CD14-positive monocyte (primary cell): ENCODE results near the gene OR2V1. TPM values are rescaled to one million over a fixed set of nuclear protein-coding genes. Genes with fewer than 3 reads are reported as not detected.
"Not testable (repeated sequence)": the region's sequence is repeated elsewhere in the genome, so short reads cannot be mapped to it uniquely, and the experiment has no call there.

Experiments used
- DNase-seq, 3 donors: peaks; one replicate each; pipeline ENCODE4 v3.0.0-alpha.2; 2011 to 2022
- H2AFZ ChIP-seq: 2 replicates; pipeline ENCODE4 v1.6.0; 2012; ENCODE audit warnings: mild to moderate bottlenecking, low read depth, low read length, inconsistent platforms; ENCODE audit not compliant: insufficient read depth, poor library complexity, severe bottlenecking
- H3K27ac ChIP-seq, 2 donors: 1 replicate in 1 of 2; 2 replicates in 1 of 2; pipeline ENCODE4 v1.5.1; 2012 to 2013; ENCODE audit warnings: low read length in 2 of 2, control low read depth in 1 of 2, inconsistent platforms in 1 of 2, low read depth in 1 of 2, mild to moderate bottlenecking in 1 of 2
- H3K27me3 ChIP-seq, 2 donors: one replicate each; pipeline versions ENCODE4 v1.6.0 to v1.6.1; 2011 to 2013; ENCODE audit warnings: low read length in 2 of 2; ENCODE audit not compliant: control insufficient read depth in 2 of 2, insufficient read depth in 2 of 2
- H3K36me3 ChIP-seq, 2 donors: replicated peaks in 1 of 2; 1 replicate in 1 of 2; 2 replicates in 1 of 2; pipeline versions ENCODE4 v1.5.1 to v1.6.1; 2012 to 2013; ENCODE audit warnings: low read length in 2 of 2, control low read depth in 1 of 2, inconsistent platforms in 1 of 2, mild to moderate bottlenecking in 1 of 2; ENCODE audit not compliant: insufficient read depth in 2 of 2, control insufficient read depth in 1 of 2
- H3K4me1 ChIP-seq, 2 donors: 1 replicate in 1 of 2; 2 replicates in 1 of 2; pipeline versions ENCODE4 v1.5.1 to v1.6.1; 2012 to 2013; ENCODE audit warnings: low read length in 2 of 2, control low read depth in 1 of 2, inconsistent platforms in 1 of 2, mild to moderate bottlenecking in 1 of 2, moderate library complexity in 1 of 2; ENCODE audit not compliant: insufficient read depth in 2 of 2, control insufficient read depth in 1 of 2
- H3K4me2 ChIP-seq: replicated peaks from 2 replicates; pipeline ENCODE3; 2012; ENCODE audit warnings: low read length, moderate library complexity, mild to moderate bottlenecking; ENCODE audit not compliant: poor library complexity, severe bottlenecking; ENCODE audit errors: extremely low read depth
- H3K4me3 ChIP-seq, 3 experiments: fragments of 200-600 bp in 1 of 3; sonication (generic) in 1 of 3; replicated peaks in 1 of 3; 1 replicate in 2 of 3; 2 replicates in 1 of 3; pipeline ENCODE4 v1.5.1; 2011 to 2013; ENCODE audit warnings: low read length in 3 of 3, mild to moderate bottlenecking in 3 of 3, control low read depth in 2 of 3, low read depth in 2 of 3, inconsistent platforms in 1 of 3, moderate library complexity in 1 of 3
- H3K79me2 ChIP-seq: 2 replicates; pipeline ENCODE4 v1.6.0; 2012; ENCODE audit warnings: mild to moderate bottlenecking, control low read depth, inconsistent platforms, low read length, moderate library complexity; ENCODE audit not compliant: insufficient read depth
- H3K9ac ChIP-seq: 2 replicates; pipeline ENCODE4 v1.6.0; 2017; ENCODE audit warnings: low read length, mild to moderate bottlenecking; ENCODE audit not compliant: insufficient read depth, poor library complexity, severe bottlenecking
- H3K9me3 ChIP-seq, 2 donors: replicated peaks in 1 of 2; 1 replicate in 1 of 2; 2 replicates in 1 of 2; pipeline versions ENCODE4 v1.5.1 to v1.6.1; 2012 to 2013; ENCODE audit warnings: low read length in 2 of 2, control low read depth in 1 of 2; ENCODE audit not compliant: control insufficient read depth in 1 of 2, insufficient read depth in 1 of 2
- H4K20me1 ChIP-seq: 2 replicates; pipeline ENCODE4 v1.6.0; 2012; ENCODE audit warnings: mild to moderate bottlenecking, low read length, control low read depth, moderate library complexity; ENCODE audit not compliant: insufficient read depth
- H3K27ac Mint-ChIP-seq, 7 donors: one replicate each; pipeline ENCODE4 v1.8.0; 2020; ENCODE audit warnings: mild to moderate bottlenecking in 7 of 7, mixed read lengths in 7 of 7, moderate library complexity in 6 of 7, inconsistent platforms in 2 of 7
- H3K27me3 Mint-ChIP-seq, 3 donors: one replicate each; pipeline ENCODE4 v1.8.0; 2021 to 2022; ENCODE audit warnings: low read depth in 3 of 3, mild to moderate bottlenecking in 3 of 3, mixed read lengths in 3 of 3, moderate library complexity in 3 of 3, inconsistent platforms in 1 of 3
- H3K36me3 Mint-ChIP-seq, 2 donors: one replicate each; pipeline ENCODE4 v1.8.0; 2020; ENCODE audit warnings: mixed read lengths in 2 of 2, inconsistent platforms in 1 of 2, mild to moderate bottlenecking in 1 of 2
- H3K4me1 Mint-ChIP-seq: one replicate; pipeline ENCODE4 v1.8.0; 2020; ENCODE audit warnings: mild to moderate bottlenecking, mixed read lengths
- H3K4me3 Mint-ChIP-seq, 2 donors: one replicate each; pipeline ENCODE4 v1.8.0; 2020; ENCODE audit warnings: mild to moderate bottlenecking in 2 of 2, mixed read lengths in 2 of 2, moderate library complexity in 1 of 2
- H3K9me3 Mint-ChIP-seq, 7 donors: one replicate each; pipeline ENCODE4 v1.8.0; 2020 to 2022; ENCODE audit warnings: mixed read lengths in 7 of 7, mild to moderate bottlenecking in 6 of 7, moderate library complexity in 6 of 7, inconsistent platforms in 2 of 7
- CTCF ChIP-seq: fragments of 200-600 bp; IDR thresholded peaks from one replicate; pipeline ENCODE4 v1.8.0; 2022; ENCODE audit warnings: antibody characterized with exemption, mild to moderate bottlenecking
- WGBS: methylation state at CpG from one replicate; pipeline ENCODE4 v1.1.5; 2013; ENCODE audit warnings: missing lambda C conversion rate; ENCODE audit not compliant: insufficient coverage; 5-methylcytosine and 5-hydroxymethylcytosine counted together
- intact Hi-C, 2 donors: fragments of 100-400 bp; cut with micrococcal nuclease; formaldehyde crosslinking; loops; one replicate each; pipeline versions ENCODE4 v1.15.0 to v1.15.1; 2023
- polyA minus RNA-seq: library from RNA; depleted of rRNA, polyadenylated mRNA; stranded (reverse); fragments of >200 nt; gene quantifications from 2 replicates; pipeline ENCODE4 v1.2.3, GENCODE V29; 2012
- polyA plus RNA-seq, 3 donors: library from polyadenylated mRNA; depleted of rRNA in 1 of 3; unstranded in 2 of 3; stranded (reverse) in 1 of 3; fragments of 300-500 nt in 2 of 3; fragments of >200 nt in 1 of 3; fragmentation: Illumina TruSeq in 2 of 3; gene quantifications; 1 replicate in 2 of 3; 2 replicates in 1 of 3; pipeline ENCODE4 v1.2.3, GENCODE V29; 2012 to 2021
- total RNA-seq, 12 experiments: library from RNA in 1 of 12; stranded (reverse) in 1 of 12; fragments of 120-200 nt in 1 of 12; gene quantifications; one replicate each; pipeline ENCODE4 v1.2.4 and lab custom pipeline; 2013 to 2026; ENCODE audit warnings: mixed read lengths in 6 of 12, inconsistent platforms in 1 of 12

The OR2V1 gene
- total RNA-seq (2013): not detected
- not detected for polyA plus RNA-seq
- polyA minus RNA-seq: not detected in 2 replicates
- total RNA-seq (lab: John Stamatoyannopoulos, UW): 0 to 0.81 (median 0) reads per million in 11 experiments

GRCh38 chr5:181130832-181131496 is at the start of gene OR2V1:
TSS of gene OR2V1 (minus strand) at chr5:181131169. CDS start at chr5:181125304, 5,865 bp downstream.
- Histone ChIP-seq H3K4me2 (no peak within 1 kb of the TSS), H2AFZ (no peak within 1 kb of the TSS), H4K20me1 (no peaks in the 10 kb centered on the region), H3K4me1 (peaks cover 0 to 4% of the 10 kb centered on the region in 2 donors), H3K27ac (no peak within 1 kb of the TSS), H3K9ac (no peak within 1 kb of the TSS), H3K4me3 (no peak within 1 kb of the TSS), H3K9me3 (no peaks in the 10 kb centered on the region), H3K79me2 (no peaks in the 10 kb centered on the region), H3K27me3 (peaks cover 0 to 5% of the 10 kb centered on the region in 2 donors), H3K36me3 (no peaks in the 10 kb centered on the region)
- no peak within 1 kb of the TSS for H3K27ac Mint-ChIP-seq
- intact Hi-C loops: no loop called here
- 82% methylated on average over 12 of the region's 14 CpGs for WGBS
- H3K4me1 Mint-ChIP-seq: peaks cover 7% of the 10 kb centered on the region
- peak within 1 kb of the TSS in 1 of 2 donors; percentile 8 for H3K4me3 Mint-ChIP-seq
- H3K36me3 Mint-ChIP-seq: no peaks in the 10 kb centered on the region
- no peak for DNase-seq
- H3K27me3 Mint-ChIP-seq: peaks cover 20 to 44% (median 33%) of the 10 kb centered on the region in 3 donors
- TF ChIP-seq CTCF: no peak
- H3K9me3 Mint-ChIP-seq: peaks cover 0 to 4% (median 1%) of the 10 kb centered on the region in 7 donors

GRCh38 chr5:181177559-181177958 is 46.6 kb upstream of the OR2V1 start:
- H3K4me3 ChIP-seq, H3K79me2 ChIP-seq, H3K4me2 ChIP-seq, H3K9me3 ChIP-seq, DNase-seq, H2AFZ ChIP-seq, H3K9ac ChIP-seq, H3K27ac ChIP-seq, H3K4me3 Mint-ChIP-seq, H3K36me3 ChIP-seq, H4K20me1 ChIP-seq, H3K27ac Mint-ChIP-seq, H3K36me3 Mint-ChIP-seq, intact Hi-C loops: not testable (repeated sequence)
- Mint-ChIP-seq H3K9me3 (peaks cover 0 to 15% (median 10%) of the 10 kb centered on the region in 7 donors), H3K27me3 (peaks cover 38 to 65% (median 49%) of the 10 kb centered on the region in 3 donors), H3K4me1 (peaks cover 23% of the 10 kb centered on the region)
- Histone ChIP-seq H3K4me1 (peaks cover 14 to 16% of the 10 kb centered on the region in 2 donors), H3K27me3 (peaks cover 5 to 43% of the 10 kb centered on the region in 2 donors)
- 89% methylated on average over 7 of the region's 14 CpGs for WGBS
